Measurements from ENCODE around the gene CHADL. TPM values are rescaled to one million over a fixed set of nuclear protein-coding genes. Genes with fewer than 3 reads are reported as not detected.

CHADL gene
- total RNA-seq, 4 donors from 2014 or later: 0.73 to 1.3 TPM; not detected in 2

DNA sequence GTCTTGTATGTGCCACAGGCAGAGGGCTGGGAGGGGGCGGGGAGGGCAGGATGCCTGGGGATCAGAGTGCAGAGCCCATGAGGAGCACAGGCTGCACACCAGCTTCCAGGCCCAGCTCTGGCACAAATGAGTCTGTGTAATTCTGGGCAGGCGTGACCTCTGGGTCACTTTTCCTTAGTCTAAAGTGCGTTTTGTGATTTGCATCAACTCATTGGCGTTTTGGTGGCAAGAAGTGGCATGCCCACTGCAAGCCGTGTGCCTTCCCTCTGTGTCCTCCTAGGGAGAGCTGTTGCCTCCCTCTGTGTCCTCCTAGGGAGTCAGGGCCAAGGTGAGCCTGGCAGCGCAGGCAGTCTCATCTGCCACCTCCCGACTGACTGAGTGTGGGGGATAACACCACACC lies 17.2 kb downstream of the CHADL start:
- no peak for ATAC-seq
- Histone ChIP-seq H3K36me3 (peaks cover 0 to 88% of the 10 kb centered on the region in 2 donors), H3K4me1 (no peaks in the 10 kb centered on the region), H3K9me3 (no peaks in the 10 kb centered on the region), H3K27me3 (no peaks in the 10 kb centered on the region), H3K27ac (no peak overlapping the region), H3K4me3 (no peak overlapping the region)
- in situ Hi-C loops (cut with MboI; ENCODE audit: low sequenced_read_pairs in 4 of 4) (no loop called here), intact Hi-C loops (cut with DNase I; ENCODE audit: low total_unique reads) (no loop called here)
- DNase-seq: no peak
- TF ChIP-seq CTCF (IDR thresholded peaks at IDR 0.05 in 4 of 5, conservative IDR thresholded peaks at IDR 0.05 in 1 of 5): no peak

GRCh38 chr22:41222846-41223507 lies 17.8 kb downstream of the CHADL start:
- Histone ChIP-seq H3K36me3 (peaks cover 0 to 83% of the 10 kb centered on the region in 2 donors), H3K27ac (no peak overlapping the region), H3K4me1 (no peaks in the 10 kb centered on the region), H3K27me3 (no peaks in the 10 kb centered on the region), H3K4me3 (no peak overlapping the region), H3K9me3 (no peaks in the 10 kb centered on the region)
- in situ Hi-C loops (cut with MboI; ENCODE audit: low sequenced_read_pairs in 4 of 4): no loop called here
- DNase-seq (no peak), ATAC-seq (no peak)
- TF ChIP-seq POLR2A (IDR thresholded peaks at IDR 0.05) (no peak), CTCF (IDR thresholded peaks at IDR 0.05 in 4 of 5, conservative IDR thresholded peaks at IDR 0.05 in 1 of 5) (no peak)
- intact Hi-C loops (cut with DNase I; ENCODE audit: low total_unique reads): no loop called here

DNA sequence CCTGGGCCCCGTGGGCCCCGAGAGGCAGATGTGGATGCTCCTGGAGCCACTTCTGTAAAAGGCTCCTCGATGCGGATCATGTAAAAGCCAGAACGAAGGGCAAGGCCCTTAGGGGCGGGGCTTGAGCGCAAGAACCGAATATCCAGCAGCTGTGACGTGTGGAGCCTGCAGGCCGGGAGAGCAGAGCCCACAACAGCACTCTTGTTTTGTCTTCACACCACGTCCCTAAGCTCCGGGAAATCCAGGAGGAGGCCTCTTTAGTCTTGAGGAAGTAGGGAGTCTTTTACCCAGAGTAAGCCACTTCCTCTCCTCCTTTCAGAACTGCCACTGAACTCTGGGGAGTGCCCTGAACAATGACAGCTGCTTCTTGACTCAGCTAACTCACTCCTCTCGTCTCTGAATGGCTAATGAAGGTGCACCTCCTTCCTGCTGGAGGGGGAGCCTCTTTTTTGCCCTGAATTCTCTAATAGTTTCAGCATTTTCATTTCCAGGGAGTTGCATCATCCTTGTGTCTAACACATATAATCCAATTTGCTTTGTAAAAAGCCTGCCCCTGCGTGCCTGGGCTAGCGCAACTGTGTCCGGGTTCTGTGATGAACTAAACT lies 23.1 kb downstream of the CHADL start:
- TF ChIP-seq POLR2A (IDR thresholded peaks at IDR 0.05) (peak in 1 of 2 donors; percentile 31), CTCF (IDR thresholded peaks at IDR 0.05 in 4 of 5, conservative IDR thresholded peaks at IDR 0.05 in 1 of 5) (no peak)

DNA sequence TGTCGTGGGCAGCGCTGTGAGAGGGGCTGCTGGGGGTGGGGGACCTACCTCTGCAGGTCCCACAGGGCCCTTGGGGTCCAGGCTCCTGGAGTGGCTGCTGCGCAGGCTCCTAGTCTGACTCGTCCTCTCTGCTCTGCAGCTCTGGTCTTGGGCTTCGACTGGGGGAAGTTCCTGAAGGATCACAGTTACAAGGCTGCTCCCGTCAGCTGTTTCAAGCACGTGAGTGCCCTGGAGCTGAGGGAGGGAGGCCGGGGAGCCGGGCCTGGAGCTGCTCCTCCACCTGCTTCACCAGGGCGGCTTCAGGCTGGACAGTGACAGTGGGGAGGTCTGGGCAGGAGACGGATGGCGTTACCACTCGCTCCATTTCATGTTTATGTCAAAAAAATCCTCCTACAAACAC lies 23.7 kb downstream of the CHADL start:
- H3K27me3 ChIP-seq: no peaks in the 10 kb centered on the region
- H3K27ac ChIP-seq: peak overlapping the region; percentile 55 to 69 (median 66)
- DNase-seq (no peak), ATAC-seq (no peak)
- no peaks in the 10 kb centered on the region for H3K9me3 ChIP-seq
- in situ Hi-C loops (cut with MboI; ENCODE audit: low sequenced_read_pairs in 4 of 4): no loop called here
- peak overlapping the region in 1 of 4 donors; percentile 7 for H3K4me3 ChIP-seq
- no peak for TF ChIP-seq CTCF (IDR thresholded peaks at IDR 0.05 in 4 of 5, conservative IDR thresholded peaks at IDR 0.05 in 1 of 5)
- no peak for TF ChIP-seq POLR2A (IDR thresholded peaks at IDR 0.05)
- H3K4me1 ChIP-seq: no peaks in the 10 kb centered on the region
- H3K36me3 ChIP-seq: peaks cover 0 to 59% of the 10 kb centered on the region in 2 donors
- intact Hi-C loops (cut with DNase I; ENCODE audit: low total_unique reads): no loop called here

More for the DNA sequence above, 23.1 kb downstream of the CHADL start:
- in situ Hi-C loops (cut with MboI; ENCODE audit: low sequenced_read_pairs in 4 of 4) (no loop called here), intact Hi-C loops (cut with DNase I; ENCODE audit: low total_unique reads) (no loop called here)
- Histone ChIP-seq H3K27ac (peak overlapping the region; percentile 55 to 69 (median 66)), H3K27me3 (no peaks in the 10 kb centered on the region), H3K9me3 (no peaks in the 10 kb centered on the region), H3K36me3 (peaks cover 0 to 62% of the 10 kb centered on the region in 2 donors), H3K4me3 (peak overlapping the region in 2 of 4 donors; percentile 7 to 19), H3K4me1 (no peaks in the 10 kb centered on the region)
- DNase-seq: peak; percentile 33 to 52
- peak; percentile 83 to 84 for ATAC-seq
